ENCODE measurements around the gene CFH.

DNA sequence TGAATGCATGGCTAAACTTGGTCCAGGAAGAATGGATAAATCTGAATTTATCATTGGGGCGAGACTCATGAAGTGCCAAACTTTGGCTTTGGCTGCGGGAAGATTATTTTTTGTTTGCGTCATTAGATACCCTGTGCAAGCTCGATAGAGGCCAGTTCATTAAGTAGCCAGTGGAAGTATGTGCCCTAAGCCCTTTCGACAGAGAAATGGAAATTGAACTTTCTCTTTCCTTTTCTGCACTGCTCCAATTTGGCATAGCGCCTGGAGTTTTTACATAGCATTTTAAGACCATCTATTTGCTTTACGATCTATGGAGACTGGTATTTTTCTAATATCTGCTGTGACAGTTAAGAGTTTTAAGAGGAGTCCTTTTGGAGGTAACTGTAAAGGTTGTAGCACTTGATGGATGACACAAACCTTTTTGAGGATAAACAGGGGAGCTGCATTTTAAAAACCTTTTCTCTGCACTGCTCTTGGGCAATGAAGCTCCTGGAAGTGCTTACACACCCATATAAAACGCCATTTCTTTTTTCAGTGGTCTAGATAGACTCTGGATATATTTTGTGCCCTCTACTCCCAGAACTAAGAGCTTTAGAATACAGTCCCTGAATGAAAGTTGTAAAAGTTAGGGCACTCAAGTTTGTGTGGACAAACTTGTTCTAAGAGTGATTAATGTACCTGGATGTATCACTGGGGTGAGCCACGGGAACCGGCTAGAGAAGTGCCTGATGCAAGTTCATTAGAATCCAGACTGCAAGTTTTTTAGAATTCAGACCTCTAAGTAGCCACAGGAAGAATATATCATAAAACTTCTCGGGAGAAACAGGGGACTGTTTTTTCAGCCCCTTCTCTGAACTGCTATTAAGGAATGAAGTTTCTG is 81.5 kb downstream of the CFH start:
- TF ChIP-seq, protein P1, sequence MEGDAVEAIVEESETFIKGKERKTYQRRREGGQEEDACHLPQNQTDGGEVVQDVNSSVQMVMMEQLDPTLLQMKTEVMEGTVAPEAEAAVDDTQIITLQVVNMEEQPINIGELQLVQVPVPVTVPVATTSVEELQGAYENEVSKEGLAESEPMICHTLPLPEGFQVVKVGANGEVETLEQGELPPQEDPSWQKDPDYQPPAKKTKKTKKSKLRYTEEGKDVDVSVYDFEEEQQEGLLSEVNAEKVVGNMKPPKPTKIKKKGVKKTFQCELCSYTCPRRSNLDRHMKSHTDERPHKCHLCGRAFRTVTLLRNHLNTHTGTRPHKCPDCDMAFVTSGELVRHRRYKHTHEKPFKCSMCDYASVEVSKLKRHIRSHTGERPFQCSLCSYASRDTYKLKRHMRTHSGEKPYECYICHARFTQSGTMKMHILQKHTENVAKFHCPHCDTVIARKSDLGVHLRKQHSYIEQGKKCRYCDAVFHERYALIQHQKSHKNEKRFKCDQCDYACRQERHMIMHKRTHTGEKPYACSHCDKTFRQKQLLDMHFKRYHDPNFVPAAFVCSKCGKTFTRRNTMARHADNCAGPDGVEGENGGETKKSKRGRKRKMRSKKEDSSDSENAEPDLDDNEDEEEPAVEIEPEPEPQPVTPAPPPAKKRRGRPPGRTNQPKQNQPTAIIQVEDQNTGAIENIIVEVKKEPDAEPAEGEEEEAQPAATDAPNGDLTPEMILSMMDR (IDR thresholded peaks at IDR 0.05): no peak
- no peak for TF ChIP-seq ZFX (IDR thresholded peaks at IDR 0.05; ENCODE audit: borderline replicate concordance)
